GM18909 (cell line): ENCODE data around the gene LRRC26.
A peak's percentile ranks its signal among the peaks of the same experiment; 100 is the strongest.

ENCODE experiments used
- ATAC-seq: cut with Tn5 transposase; IDR thresholded peaks from one replicate; pipeline ENCODE4 v1.9.1; 2021; ENCODE audit warnings: mild to moderate bottlenecking; ENCODE audit not compliant: unreplicated experiment, poor library complexity

Gene LRRC26

GRCh38 chr9:137168904-137169856, 671 bp downstream of the LRRC26 start:
- peak; percentile 39 for ATAC-seq

GRCh38 chr9:137168573-137168903, 1.3 kb downstream of the LRRC26 start:
- peak; percentile 11 for ATAC-seq

GRCh38 chr9:137167747-137168572, 1.9 kb downstream of the LRRC26 start:
- no peak for ATAC-seq

GRCh38 chr9:137167277-137167746, 2.5 kb downstream of the LRRC26 start:
- ATAC-seq, result no peak

- no peak for ATAC-seq
Measured at GRCh38 chr9:137166380-137167229, 3.2 kb downstream of the LRRC26 start.

- ATAC-seq, result no peak
Measured at GRCh38 chr9:137165250-137165836, 4.5 kb downstream of the LRRC26 start.

GRCh38 chr9:137164370-137165249, 5.2 kb downstream of the LRRC26 start:
- ATAC-seq, result no peak

- no peak for ATAC-seq
Measured at GRCh38 chr9:137163805-137164204, 6.0 kb downstream of the LRRC26 start.

- ATAC-seq, result no peak
Measured at GRCh38 chr9:137163365-137163715, 6.5 kb downstream of the LRRC26 start.

- ATAC-seq, result no peak
Measured at GRCh38 chr9:137162505-137163364, 7.1 kb downstream of the LRRC26 start.

GRCh38 chr9:137161558-137162486, 8.0 kb downstream of the LRRC26 start:
- ATAC-seq, result no peak

GRCh38 chr9:137160716-137161557, 8.9 kb downstream of the LRRC26 start:
- ATAC-seq, result no peak

- no peak for ATAC-seq
Measured at GRCh38 chr9:137160054-137160425, 9.8 kb downstream of the LRRC26 start.

- no peak for ATAC-seq
Measured at GRCh38 chr9:137159105-137160053, 10.5 kb downstream of the LRRC26 start.

- ATAC-seq, result no peak
Measured at GRCh38 chr9:137158625-137159024, 11.2 kb downstream of the LRRC26 start.
